ENCODE results near the gene IGDCC3.

GRCh38 chr15:65423150-65423975, 45.6 kb upstream of the IGDCC3 start:
- TF ChIP-seq EZH2 (IDR thresholded peaks at IDR 0.05; ENCODE audit: borderline replicate concordance, low read depth, low read length, poor library complexity, severe bottlenecking), result no peak
- TF ChIP-seq, protein P1, sequence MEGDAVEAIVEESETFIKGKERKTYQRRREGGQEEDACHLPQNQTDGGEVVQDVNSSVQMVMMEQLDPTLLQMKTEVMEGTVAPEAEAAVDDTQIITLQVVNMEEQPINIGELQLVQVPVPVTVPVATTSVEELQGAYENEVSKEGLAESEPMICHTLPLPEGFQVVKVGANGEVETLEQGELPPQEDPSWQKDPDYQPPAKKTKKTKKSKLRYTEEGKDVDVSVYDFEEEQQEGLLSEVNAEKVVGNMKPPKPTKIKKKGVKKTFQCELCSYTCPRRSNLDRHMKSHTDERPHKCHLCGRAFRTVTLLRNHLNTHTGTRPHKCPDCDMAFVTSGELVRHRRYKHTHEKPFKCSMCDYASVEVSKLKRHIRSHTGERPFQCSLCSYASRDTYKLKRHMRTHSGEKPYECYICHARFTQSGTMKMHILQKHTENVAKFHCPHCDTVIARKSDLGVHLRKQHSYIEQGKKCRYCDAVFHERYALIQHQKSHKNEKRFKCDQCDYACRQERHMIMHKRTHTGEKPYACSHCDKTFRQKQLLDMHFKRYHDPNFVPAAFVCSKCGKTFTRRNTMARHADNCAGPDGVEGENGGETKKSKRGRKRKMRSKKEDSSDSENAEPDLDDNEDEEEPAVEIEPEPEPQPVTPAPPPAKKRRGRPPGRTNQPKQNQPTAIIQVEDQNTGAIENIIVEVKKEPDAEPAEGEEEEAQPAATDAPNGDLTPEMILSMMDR (conservative IDR thresholded peaks at IDR 0.05; ENCODE audit: low read depth, low read length), result no peak

Measured in A673 (cell line).